ENCODE measurements around the gene MGLL. TPM values are rescaled to one million over a fixed set of nuclear protein-coding genes. Genes with fewer than 3 reads are reported as not detected.
A peak's percentile ranks its signal among the peaks of the same experiment; 100 is the strongest.

The MGLL gene
- total and polyA plus RNA-seq, 4 donors = 9.4 to 277 (median 74.2) TPM

GRCh38 chr3:127792541-127793292, 29.6 kb downstream of the MGLL start:
- Histone ChIP-seq H3K27ac (ENCODE audit: low read depth in 1 of 2, low read length in 2 of 2) (no peak overlapping the region), H3K9me3 (ENCODE audit: control insufficient read depth in 4 of 4, low read length in 3 of 4) (no peaks in the 10 kb centered on the region), H3K36me3 (ENCODE audit: control insufficient read depth in 4 of 4, insufficient read depth in 3 of 4, low read depth in 1 of 4, low read length in 3 of 4) (peaks cover 2 to 24% (median 11%) of the 10 kb centered on the region in 4 donors), H3K9ac (ENCODE audit: low read depth in 1 of 2, low read length in 2 of 2) (no peak overlapping the region), H3K4me1 (ENCODE audit: control insufficient read depth in 4 of 4, insufficient read depth in 4 of 4, low read length in 3 of 4) (peaks cover 0 to 14% (median 6%) of the 10 kb centered on the region in 4 donors), H3K4me3 (ENCODE audit: low read depth in 1 of 3, low read length in 3 of 3) (no peak overlapping the region), H3K27me3 (ENCODE audit: control insufficient read depth in 4 of 4, insufficient read depth in 4 of 4, low read length in 3 of 4) (no peaks in the 10 kb centered on the region)
- 91% methylated on average over 18 of the region's 18 CpGs for WGBS
- DNase-seq (ENCODE audit: low spot score) = no peak
- TF ChIP-seq REST (IDR thresholded peaks at IDR 0.05) (no peak), ZBTB33 (IDR thresholded peaks at IDR 0.05) (no peak), GABPA (IDR thresholded peaks at IDR 0.05 in 1 of 2, conservative IDR thresholded peaks at IDR 0.05 in 1 of 2) (no peak), RXRA (IDR thresholded peaks at IDR 0.05) (no peak), ATF3 (IDR thresholded peaks at IDR 0.05) (no peak), NR2F2 (IDR thresholded peaks at IDR 0.05) (no peak)

GRCh38 chr3:127791221-127791913, 30.9 kb downstream of the MGLL start:
- Histone ChIP-seq H3K27ac (ENCODE audit: low read depth in 1 of 2, low read length in 2 of 2) (no peak overlapping the region), H3K4me1 (ENCODE audit: control insufficient read depth in 4 of 4, insufficient read depth in 4 of 4, low read length in 3 of 4) (peaks cover 0 to 28% (median 19%) of the 10 kb centered on the region in 4 donors), H3K36me3 (ENCODE audit: control insufficient read depth in 4 of 4, insufficient read depth in 3 of 4, low read depth in 1 of 4, low read length in 3 of 4) (peaks cover 0 to 14% (median 7%) of the 10 kb centered on the region in 4 donors), H3K9me3 (ENCODE audit: control insufficient read depth in 4 of 4, low read length in 3 of 4) (no peaks in the 10 kb centered on the region), H3K27me3 (ENCODE audit: control insufficient read depth in 4 of 4, insufficient read depth in 4 of 4, low read length in 3 of 4) (no peaks in the 10 kb centered on the region), H3K9ac (ENCODE audit: low read depth in 1 of 2, low read length in 2 of 2) (no peak overlapping the region), H3K4me3 (ENCODE audit: low read depth in 1 of 3, low read length in 3 of 3) (no peak overlapping the region)
- TF ChIP-seq RAD21 (IDR thresholded peaks at IDR 0.05) = peak in 1 of 2 donors; percentile 7
- TF ChIP-seq HNF4A (conservative IDR thresholded peaks at IDR 0.05) = no peak
- 82% methylated on average over 9 of the region's 9 CpGs for WGBS
- no peak for DNase-seq (ENCODE audit: low spot score)

- 85% methylated on average over 7 of the region's 7 CpGs for WGBS
- H3K36me3 ChIP-seq (ENCODE audit: control insufficient read depth in 4 of 4, insufficient read depth in 3 of 4, low read depth in 1 of 4, low read length in 3 of 4) = peaks cover 0 to 11% (median 7%) of the 10 kb centered on the region in 4 donors
- no peak overlapping the region for H3K27ac ChIP-seq (ENCODE audit: low read depth in 1 of 2, low read length in 2 of 2)
- no peak overlapping the region for H3K4me3 ChIP-seq (ENCODE audit: low read depth in 1 of 3, low read length in 3 of 3)
- DNase-seq (ENCODE audit: low spot score) = no peak
- no peaks in the 10 kb centered on the region for H3K27me3 ChIP-seq (ENCODE audit: control insufficient read depth in 4 of 4, insufficient read depth in 4 of 4, low read length in 3 of 4)
- peaks cover 2 to 33% (median 25%) of the 10 kb centered on the region in 4 donors for H3K4me1 ChIP-seq (ENCODE audit: control insufficient read depth in 4 of 4, insufficient read depth in 4 of 4, low read length in 3 of 4)
- no peak for TF ChIP-seq RAD21 (IDR thresholded peaks at IDR 0.05)
- TF ChIP-seq ZBTB33 (IDR thresholded peaks at IDR 0.05) = no peak
- TF ChIP-seq JUND (IDR thresholded peaks at IDR 0.05) = no peak
- no peak for TF ChIP-seq RXRA (IDR thresholded peaks at IDR 0.05)
- TF ChIP-seq TAF1 (conservative IDR thresholded peaks at IDR 0.05) = no peak
- no peak for TF ChIP-seq HNF4G (IDR thresholded peaks at IDR 0.05)
- TF ChIP-seq GABPA (IDR thresholded peaks at IDR 0.05 in 1 of 2, conservative IDR thresholded peaks at IDR 0.05 in 1 of 2) = no peak
- TF ChIP-seq MAX (IDR thresholded peaks at IDR 0.05) = no peak
- no peak overlapping the region for H3K9ac ChIP-seq (ENCODE audit: low read depth in 1 of 2, low read length in 2 of 2)
- no peaks in the 10 kb centered on the region for H3K9me3 ChIP-seq (ENCODE audit: control insufficient read depth in 4 of 4, low read length in 3 of 4)
These were observed 31.5 kb downstream of the MGLL start for GRCh38 chr3:127790882-127791183.
